HUDEP-2 (cell line): ENCODE results near the gene MTERF1.

ENCODE experiments used
- DNase-seq, 76 experiments: peaks; one replicate each; lab custom pipeline; 2025; ENCODE audit not compliant: unreplicated experiment in 76 of 76; lab: John Stamatoyannopoulos, UW

Gene MTERF1

GRCh38 chr7:91835826-91836368, 44.6 kb downstream of the MTERF1 start:
- DNase-seq, result no peak

DNA sequence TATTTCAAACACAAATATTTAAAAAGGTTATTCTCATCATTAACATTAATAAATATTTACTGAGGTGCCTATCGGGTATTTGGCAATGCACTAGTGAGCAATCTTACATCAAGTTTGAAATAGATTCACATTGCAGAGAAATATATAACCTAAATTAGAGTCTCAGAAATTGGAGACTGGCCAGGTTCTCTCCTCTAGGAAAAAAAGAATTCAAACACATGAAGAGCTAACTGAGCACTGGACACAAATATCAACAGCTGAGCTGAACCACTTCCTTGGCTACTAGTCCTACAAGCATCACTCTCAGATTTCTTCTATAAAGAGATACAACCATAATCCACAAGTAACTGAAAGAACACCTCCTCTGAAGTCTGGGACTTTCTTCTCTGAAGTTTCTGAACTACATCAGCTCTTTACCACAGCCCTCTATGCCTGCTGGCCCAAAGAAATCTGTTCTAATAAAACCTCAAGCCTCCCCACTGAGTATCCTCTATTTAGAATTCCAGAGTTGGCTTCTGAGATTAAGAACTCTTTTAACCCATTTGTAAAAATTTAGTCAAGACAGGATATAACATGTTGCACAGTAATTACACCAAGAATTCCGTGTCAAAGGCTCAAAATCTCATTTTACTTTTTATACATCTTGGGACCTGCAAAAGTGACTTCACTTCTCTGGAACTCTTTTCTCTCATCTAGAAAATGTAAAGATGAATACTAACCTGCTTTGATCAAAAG, 45.2 kb downstream of the MTERF1 start:
- no peak for DNase-seq

DNA sequence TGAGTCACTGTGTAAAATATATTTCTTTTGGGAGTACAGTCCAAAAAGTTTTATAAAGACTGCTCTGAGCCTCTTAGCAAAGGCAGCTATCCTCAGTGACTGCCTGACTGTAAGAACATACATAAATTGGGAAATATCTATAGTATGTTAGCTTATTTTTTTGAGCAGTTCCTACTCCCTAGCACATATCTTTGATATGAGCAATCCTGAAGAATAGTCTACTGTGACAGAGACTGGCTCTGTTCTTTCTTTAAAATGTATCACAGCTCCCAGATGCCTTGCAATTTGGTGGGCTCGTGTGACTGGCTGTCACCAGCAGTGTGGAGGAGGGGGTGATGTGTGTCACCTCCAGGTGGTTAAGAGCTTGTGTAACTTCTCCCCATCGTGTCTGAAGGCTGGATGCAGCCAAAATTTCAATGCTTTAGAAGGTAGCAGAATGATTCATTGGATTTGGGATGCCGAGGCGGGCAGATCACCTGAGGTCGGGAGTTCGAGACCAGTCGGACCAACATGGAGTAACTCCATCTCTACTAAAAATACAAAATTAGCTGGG, 47.9 kb downstream of the MTERF1 start:
- DNase-seq, result no peak

DNA sequence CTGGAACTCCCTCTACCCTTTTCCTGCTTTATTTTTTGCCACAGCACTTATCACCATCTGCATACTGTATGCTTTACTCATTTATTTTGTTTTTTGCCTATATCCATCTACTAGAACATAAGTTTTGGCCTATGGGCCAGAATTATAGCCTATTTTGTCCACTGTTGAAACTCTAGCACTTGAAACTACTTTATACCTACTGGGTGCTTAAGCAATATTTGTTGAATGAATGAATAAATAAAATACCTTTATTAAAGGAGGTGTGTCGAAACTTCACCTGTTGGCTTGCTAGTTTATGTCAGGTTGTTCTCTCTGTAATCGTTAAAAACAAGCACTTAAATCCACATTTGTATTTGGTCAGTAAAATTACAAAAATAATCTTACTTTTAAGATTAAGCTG, 53.3 kb downstream of the MTERF1 start:
- no peak for DNase-seq

GRCh38 chr7:91826377-91826776, 54.1 kb downstream of the MTERF1 start:
- no peak for DNase-seq

DNA sequence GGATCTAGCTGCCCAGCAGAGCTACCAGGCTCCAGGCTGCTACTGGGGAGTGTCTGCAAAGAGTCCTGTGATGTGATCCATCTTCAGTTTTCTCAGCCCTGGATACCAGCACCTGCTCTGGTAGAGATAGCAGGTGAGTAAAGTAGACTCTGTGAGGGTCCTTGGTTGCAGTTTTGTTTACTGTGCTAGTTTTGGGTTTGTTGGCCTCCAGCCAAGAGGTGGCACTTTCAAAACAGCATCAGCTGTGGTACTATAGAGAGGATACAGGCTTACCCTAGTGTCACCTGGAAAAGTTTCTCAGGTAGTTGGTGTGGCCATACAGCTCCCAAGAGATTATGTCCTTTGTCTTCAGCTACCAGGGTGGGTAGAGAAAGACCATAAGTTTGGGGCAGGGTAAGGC, 56.3 kb downstream of the MTERF1 start:
- DNase-seq, result no peak
